ENCODE measurements around the gene NAT14.

NAT14 gene

GRCh38 chr19:55535173-55535964 lies 50.4 kb downstream of the NAT14 start:
- no peak for TF ChIP-seq CTCF (conservative IDR thresholded peaks at IDR 0.05; ENCODE audit: low read depth, low read length)
- DNase-seq (ENCODE audit: low read depth), result no peak

GRCh38 chr19:55535965-55536350 lies 51.0 kb downstream of the NAT14 start:
- no peak for TF ChIP-seq CTCF (conservative IDR thresholded peaks at IDR 0.05; ENCODE audit: low read depth, low read length)
- no peak overlapping the region for H3K4me3 ChIP-seq (ENCODE audit: low read length)
- no peak for DNase-seq (ENCODE audit: low read depth)

More at GRCh38 chr19:55535173-55535964, 50.4 kb downstream of the NAT14 start:
- H3K4me3 ChIP-seq (ENCODE audit: low read length), result no peak overlapping the region

- H3K4me3 ChIP-seq (ENCODE audit: low read length), result no peak overlapping the region
- TF ChIP-seq CTCF (conservative IDR thresholded peaks at IDR 0.05; ENCODE audit: low read depth, low read length), result no peak
- no peak for DNase-seq (ENCODE audit: low read depth)
Measured at GRCh38 chr19:55536366-55536765, 51.4 kb downstream of the NAT14 start.
